Endothelial cell of umbilical vein (primary cell): Measurements from ENCODE around the gene SLC30A4.

Source experiments
- EZH2 ChIP-seq: IDR thresholded peaks from 2 replicates; pipeline ENCODE4 v1.6.1; 2012; ENCODE audit warnings: borderline replicate concordance, low read depth, mild to moderate bottlenecking, moderate library complexity, low read length, inconsistent platforms; ENCODE audit not compliant: severe bottlenecking
- FOS ChIP-seq: IDR thresholded peaks from 2 replicates; pipeline ENCODE4 v1.6.1; 2011; ENCODE audit warnings: mild to moderate bottlenecking, low read length, moderate library complexity, borderline replicate concordance; ENCODE audit not compliant: insufficient read depth
- GATA2 ChIP-seq: IDR thresholded peaks from 2 replicates; pipeline ENCODE4 v1.7.0; 2011; ENCODE audit warnings: low read depth, mild to moderate bottlenecking, moderate library complexity, mixed read lengths, low read length; ENCODE audit not compliant: insufficient read length, insufficient read depth
- POLR2A ChIP-seq: IDR thresholded peaks from 2 replicates; pipeline ENCODE4 v1.6.1; 2012; ENCODE audit warnings: low read depth, mild to moderate bottlenecking, control low read depth, low read length
- POLR2AphosphoS5 ChIP-seq: IDR thresholded peaks from 2 replicates; pipeline ENCODE4 v1.6.1; 2012; ENCODE audit warnings: low read depth, mild to moderate bottlenecking, control low read depth, low read length, moderate library complexity; ENCODE audit not compliant: insufficient read depth
- TF ChIP-seq, protein P1 (sequence below), 2 donors: IDR thresholded peaks; 1 replicate in 1 of 2; 2 replicates in 1 of 2; pipeline ENCODE4 v1.5.1; 2011; ENCODE audit warnings: low read length in 2 of 2, mild to moderate bottlenecking in 2 of 2, moderate library complexity in 2 of 2, control low read depth in 1 of 2, inconsistent platforms in 1 of 2, low read depth in 1 of 2; ENCODE audit not compliant: insufficient read depth in 1 of 2; ENCODE audit errors: extremely low read depth in 1 of 2
- TF ChIP-seq, protein P2 (sequence below): IDR thresholded peaks from 2 replicates; pipeline ENCODE4 v1.6.1; 2011; ENCODE audit not compliant: insufficient read depth, insufficient read length

GRCh38 chr15:45539680-45540079, 17.1 kb upstream of the SLC30A4 start:
- TF ChIP-seq, protein P1, sequence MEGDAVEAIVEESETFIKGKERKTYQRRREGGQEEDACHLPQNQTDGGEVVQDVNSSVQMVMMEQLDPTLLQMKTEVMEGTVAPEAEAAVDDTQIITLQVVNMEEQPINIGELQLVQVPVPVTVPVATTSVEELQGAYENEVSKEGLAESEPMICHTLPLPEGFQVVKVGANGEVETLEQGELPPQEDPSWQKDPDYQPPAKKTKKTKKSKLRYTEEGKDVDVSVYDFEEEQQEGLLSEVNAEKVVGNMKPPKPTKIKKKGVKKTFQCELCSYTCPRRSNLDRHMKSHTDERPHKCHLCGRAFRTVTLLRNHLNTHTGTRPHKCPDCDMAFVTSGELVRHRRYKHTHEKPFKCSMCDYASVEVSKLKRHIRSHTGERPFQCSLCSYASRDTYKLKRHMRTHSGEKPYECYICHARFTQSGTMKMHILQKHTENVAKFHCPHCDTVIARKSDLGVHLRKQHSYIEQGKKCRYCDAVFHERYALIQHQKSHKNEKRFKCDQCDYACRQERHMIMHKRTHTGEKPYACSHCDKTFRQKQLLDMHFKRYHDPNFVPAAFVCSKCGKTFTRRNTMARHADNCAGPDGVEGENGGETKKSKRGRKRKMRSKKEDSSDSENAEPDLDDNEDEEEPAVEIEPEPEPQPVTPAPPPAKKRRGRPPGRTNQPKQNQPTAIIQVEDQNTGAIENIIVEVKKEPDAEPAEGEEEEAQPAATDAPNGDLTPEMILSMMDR (IDR thresholded peaks at IDR 0.05; ENCODE audit: extremely low read depth in 1 of 2, insufficient read depth in 1 of 2, low read depth in 1 of 2, low read length in 2 of 2), result no peak
- TF ChIP-seq, protein P2, sequence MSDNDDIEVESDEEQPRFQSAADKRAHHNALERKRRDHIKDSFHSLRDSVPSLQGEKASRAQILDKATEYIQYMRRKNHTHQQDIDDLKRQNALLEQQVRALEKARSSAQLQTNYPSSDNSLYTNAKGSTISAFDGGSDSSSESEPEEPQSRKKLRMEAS, result no peak
- TF ChIP-seq POLR2AphosphoS5 (no peak), EZH2 (no peak), POLR2A (no peak), GATA2 (no peak), FOS (no peak)
